ENCODE data around the gene BTF3. TPM values are rescaled to one million over a fixed set of nuclear protein-coding genes. Genes with fewer than 3 reads are reported as not detected.
A peak's percentile ranks its signal among the peaks of the same experiment; 100 is the strongest.
"Not testable (repeated sequence)": the region's sequence is repeated elsewhere in the genome, so short reads cannot be mapped to it uniquely, and the experiment has no call there.

BTF3 gene
- total RNA-seq, 5 donors from 2014 or later (not counting 1 experiment from before 2014, with no cell fraction given): 585 to 688 (median 639) TPM

GRCh38 chr5:73452215-73452614 is 46.0 kb upstream of the BTF3 start:
- H3K4me1 Mint-ChIP-seq: peaks cover 15 to 21% (median 15%) of the 10 kb centered on the region in 3 donors
- H3K4me3 Mint-ChIP-seq: no peak overlapping the region
- Histone ChIP-seq H3K27me3 (replicated peaks in 1 of 2; ENCODE audit: control insufficient read depth in 2 of 2, extremely low read depth in 1 of 2, insufficient read depth in 2 of 2, low read length in 1 of 2) (peaks cover 25 to 45% of the 10 kb centered on the region in 2 experiments), H3K36me3 (ENCODE audit: control insufficient read depth in 2 of 2, extremely low read depth in 1 of 2, insufficient read depth in 1 of 2, low read length in 1 of 2) (no peaks in the 10 kb centered on the region), H3K4me1 (ENCODE audit: control insufficient read depth in 1 of 2, extremely low read depth in 1 of 2, insufficient read depth in 2 of 2, low read length in 2 of 2) (peaks cover 2 to 29% of the 10 kb centered on the region in 2 experiments), H3K9me3 (no peaks in the 10 kb centered on the region), H3K27ac (ENCODE audit: low read length) (no peak overlapping the region), H3K4me3 (ENCODE audit: control insufficient read depth in 1 of 2, extremely low read depth in 1 of 2, low read length in 1 of 2) (no peak overlapping the region)
- ChIA-PET CTCF (no interaction called here), POLR2A (no interaction called here)
- peaks cover 0 to 6% (median 0%) of the 10 kb centered on the region in 3 donors for H3K9me3 Mint-ChIP-seq
- no peak overlapping the region for H3K27ac Mint-ChIP-seq
- H3K36me3 Mint-ChIP-seq: peaks cover 10% of the 10 kb centered on the region
- ATAC-seq (replicated peaks in 1 of 4) (no peak), DNase-seq (no peak)
- H3K27me3 Mint-ChIP-seq: peaks cover 57 to 82% of the 10 kb centered on the region in 2 donors
- 88% methylated on average over 3 of the region's 6 CpGs for WGBS (ENCODE audit: insufficient coverage)

- POLR2A ChIA-PET: no interaction called here
- Mint-ChIP-seq H3K27me3 (peaks cover 65 to 83% of the 10 kb centered on the region in 2 donors), H3K27ac (no peak overlapping the region), H3K36me3 (peaks cover 5% of the 10 kb centered on the region), H3K9me3 (peaks cover 0 to 6% (median 0%) of the 10 kb centered on the region in 3 donors), H3K4me1 (peaks cover 5 to 9% (median 8%) of the 10 kb centered on the region in 3 donors), H3K4me3 (no peak overlapping the region)
- no peaks in the 10 kb centered on the region for H3K36me3 ChIP-seq (ENCODE audit: control insufficient read depth in 2 of 2, extremely low read depth in 1 of 2, insufficient read depth in 1 of 2, low read length in 1 of 2)
- ATAC-seq (replicated peaks in 1 of 4) (peak; percentile 72 to 87 (median 76)), DNase-seq (peak in 15 of 35 experiments; percentile 10 to 70 (median 31))
- H3K27ac ChIP-seq (ENCODE audit: low read length): no peak overlapping the region
- H3K9me3 ChIP-seq: no peaks in the 10 kb centered on the region
- no peak overlapping the region for H3K4me3 ChIP-seq (ENCODE audit: control insufficient read depth in 1 of 2, extremely low read depth in 1 of 2, low read length in 1 of 2)
- peaks cover 0 to 14% of the 10 kb centered on the region in 2 experiments for H3K4me1 ChIP-seq (ENCODE audit: control insufficient read depth in 1 of 2, extremely low read depth in 1 of 2, insufficient read depth in 2 of 2, low read length in 2 of 2)
- H3K27me3 ChIP-seq (replicated peaks in 1 of 2; ENCODE audit: control insufficient read depth in 2 of 2, extremely low read depth in 1 of 2, insufficient read depth in 2 of 2, low read length in 1 of 2): peaks cover 17 to 37% of the 10 kb centered on the region in 2 experiments
- CTCF ChIA-PET: interaction anchor here (0.5 to 1.9 kb wide), 8 partner anchors 11 to 296 kb away, joined by 3 to 9 read pairs (median 4); no protein-coding TSS in a partner anchor
- 58% methylated on average over 2 of the region's 6 CpGs for WGBS (ENCODE audit: insufficient coverage)
These were observed 43.7 kb upstream of the BTF3 start for GRCh38 chr5:73454379-73455036.

DNA sequence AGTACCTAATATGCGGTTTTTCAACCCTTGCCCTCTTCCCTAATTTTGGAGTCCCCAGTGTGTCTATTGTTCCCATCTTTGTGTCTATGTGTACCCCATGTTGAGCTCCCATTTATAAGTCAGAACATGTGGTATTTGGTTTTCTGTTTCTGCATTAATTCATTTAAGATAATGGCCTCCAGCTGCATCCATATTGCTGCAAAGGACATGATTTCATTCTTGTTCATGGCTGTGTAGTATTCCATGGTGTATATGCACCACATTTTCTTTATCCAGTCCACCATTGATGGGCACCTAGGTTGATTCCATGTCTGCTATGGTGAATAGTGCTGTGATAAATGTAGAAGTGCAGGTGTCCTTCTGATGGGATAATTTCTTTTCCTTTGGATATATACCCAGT is 41.8 kb upstream of the BTF3 start:
- CTCF ChIA-PET; ATAC-seq (replicated peaks in 1 of 4); H3K9me3 Mint-ChIP-seq; DNase-seq; H3K36me3 Mint-ChIP-seq; H3K4me3 ChIP-seq (ENCODE audit: control insufficient read depth in 1 of 2, extremely low read depth in 1 of 2, low read length in 1 of 2); H3K9me3 ChIP-seq; H3K4me1 Mint-ChIP-seq; H3K27ac ChIP-seq (ENCODE audit: low read length); H3K4me3 Mint-ChIP-seq; POLR2A ChIA-PET; H3K36me3 ChIP-seq (ENCODE audit: control insufficient read depth in 2 of 2, extremely low read depth in 1 of 2, insufficient read depth in 1 of 2, low read length in 1 of 2); H3K4me1 ChIP-seq (ENCODE audit: control insufficient read depth in 1 of 2, extremely low read depth in 1 of 2, insufficient read depth in 2 of 2, low read length in 2 of 2); H3K27ac Mint-ChIP-seq: not testable (repeated sequence)
- no CpG with 5 or more reads among the region's 1 CpG for WGBS (ENCODE audit: insufficient coverage)
- peaks cover 66 to 79% of the 10 kb centered on the region in 2 donors for H3K27me3 Mint-ChIP-seq
- H3K27me3 ChIP-seq (replicated peaks in 1 of 2; ENCODE audit: control insufficient read depth in 2 of 2, extremely low read depth in 1 of 2, insufficient read depth in 2 of 2, low read length in 1 of 2): peaks cover 10 to 26% of the 10 kb centered on the region in 2 experiments

GRCh38 chr5:73459366-73459765 is 38.9 kb upstream of the BTF3 start:
- Mint-ChIP-seq H3K4me1 (no peaks in the 10 kb centered on the region), H3K9me3 (no peaks in the 10 kb centered on the region), H3K27me3 (peaks cover 54 to 55% of the 10 kb centered on the region in 2 donors), H3K4me3 (no peak overlapping the region), H3K36me3 (no peaks in the 10 kb centered on the region), H3K27ac (no peak overlapping the region)
- Histone ChIP-seq H3K4me3 (ENCODE audit: control insufficient read depth in 1 of 2, extremely low read depth in 1 of 2, low read length in 1 of 2) (no peak overlapping the region), H3K27ac (ENCODE audit: low read length) (no peak overlapping the region), H3K27me3 (replicated peaks in 1 of 2; ENCODE audit: control insufficient read depth in 2 of 2, extremely low read depth in 1 of 2, insufficient read depth in 2 of 2, low read length in 1 of 2) (peaks cover 2 to 10% of the 10 kb centered on the region in 2 experiments), H3K36me3 (ENCODE audit: control insufficient read depth in 2 of 2, extremely low read depth in 1 of 2, insufficient read depth in 1 of 2, low read length in 1 of 2) (no peaks in the 10 kb centered on the region), H3K4me1 (ENCODE audit: control insufficient read depth in 1 of 2, extremely low read depth in 1 of 2, insufficient read depth in 2 of 2, low read length in 2 of 2) (no peaks in the 10 kb centered on the region), H3K9me3 (no peaks in the 10 kb centered on the region)
- CTCF ChIA-PET: no interaction called here
- WGBS (ENCODE audit: insufficient coverage): no CpG with 5 or more reads among the region's 1 CpG
- POLR2A ChIA-PET: interaction anchor here in 1 of 2 donors (0.6 kb wide), 1 partner anchor 306 kb away, joined by 8 read pairs; no protein-coding TSS in a partner anchor
- no peak for ATAC-seq (replicated peaks in 1 of 4)
- no peak for DNase-seq

- no peaks in the 10 kb centered on the region for H3K4me1 Mint-ChIP-seq
- no peaks in the 10 kb centered on the region for H3K9me3 ChIP-seq
- ATAC-seq (replicated peaks in 1 of 4): no peak
- H3K4me3 Mint-ChIP-seq: no peak overlapping the region
- ChIA-PET CTCF (no interaction called here), POLR2A (interaction anchor here in 1 of 2 donors (0.6 kb wide), 1 partner anchor 31 kb away, joined by 4 read pairs; no protein-coding TSS in a partner anchor)
- H3K27ac Mint-ChIP-seq: no peak overlapping the region
- H3K27ac ChIP-seq (ENCODE audit: low read length): no peak overlapping the region
- H3K4me3 ChIP-seq (ENCODE audit: control insufficient read depth in 1 of 2, extremely low read depth in 1 of 2, low read length in 1 of 2): no peak overlapping the region
- peaks cover 54 to 55% of the 10 kb centered on the region in 2 donors for H3K27me3 Mint-ChIP-seq
- no peak for DNase-seq
- no peaks in the 10 kb centered on the region for H3K36me3 Mint-ChIP-seq
- H3K9me3 Mint-ChIP-seq: no peaks in the 10 kb centered on the region
- peaks cover 0 to 10% of the 10 kb centered on the region in 2 experiments for H3K27me3 ChIP-seq (replicated peaks in 1 of 2; ENCODE audit: control insufficient read depth in 2 of 2, extremely low read depth in 1 of 2, insufficient read depth in 2 of 2, low read length in 1 of 2)
- H3K4me1 ChIP-seq (ENCODE audit: control insufficient read depth in 1 of 2, extremely low read depth in 1 of 2, insufficient read depth in 2 of 2, low read length in 2 of 2): no peaks in the 10 kb centered on the region
- H3K36me3 ChIP-seq (ENCODE audit: control insufficient read depth in 2 of 2, extremely low read depth in 1 of 2, insufficient read depth in 1 of 2, low read length in 1 of 2): no peaks in the 10 kb centered on the region
- WGBS (ENCODE audit: insufficient coverage): no CpG with 5 or more reads among the region's 1 CpG
These were observed 38.1 kb upstream of the BTF3 start for GRCh38 chr5:73460133-73460532.

- Histone ChIP-seq H3K36me3 (ENCODE audit: control insufficient read depth in 2 of 2, extremely low read depth in 1 of 2, insufficient read depth in 1 of 2, low read length in 1 of 2) (no peaks in the 10 kb centered on the region), H3K4me1 (ENCODE audit: control insufficient read depth in 1 of 2, extremely low read depth in 1 of 2, insufficient read depth in 2 of 2, low read length in 2 of 2) (no peaks in the 10 kb centered on the region), H3K4me3 (ENCODE audit: control insufficient read depth in 1 of 2, extremely low read depth in 1 of 2, low read length in 1 of 2) (no peak overlapping the region), H3K27me3 (replicated peaks in 1 of 2; ENCODE audit: control insufficient read depth in 2 of 2, extremely low read depth in 1 of 2, insufficient read depth in 2 of 2, low read length in 1 of 2) (peaks cover 0 to 4% of the 10 kb centered on the region in 2 experiments), H3K9me3 (no peaks in the 10 kb centered on the region), H3K27ac (ENCODE audit: low read length) (no peak overlapping the region)
- Mint-ChIP-seq H3K4me3 (no peak overlapping the region), H3K27ac (no peak overlapping the region), H3K4me1 (no peaks in the 10 kb centered on the region), H3K36me3 (no peaks in the 10 kb centered on the region), H3K27me3 (peaks cover 34 to 37% of the 10 kb centered on the region in 2 donors), H3K9me3 (no peaks in the 10 kb centered on the region)
- ChIA-PET POLR2A (interaction anchor here in 1 of 2 donors (0.6 kb wide), 1 partner anchor 99 kb away, joined by 5 read pairs; no protein-coding TSS in a partner anchor), CTCF (interaction anchor here in 1 of 2 donors (0.6 to 1.1 kb wide), 2 partner anchors 13 to 261 kb away, joined by 3 to 4 read pairs; no protein-coding TSS in a partner anchor)
- 57% methylated on average over 6 of the region's 7 CpGs for WGBS (ENCODE audit: insufficient coverage)
- DNase-seq (no peak), ATAC-seq (replicated peaks in 1 of 4) (no peak)
These were observed 34.1 kb upstream of the BTF3 start for GRCh38 chr5:73464016-73464745.
